ENCODE data around the gene METRN. TPM values are rescaled to one million over a fixed set of nuclear protein-coding genes. Genes with fewer than 3 reads are reported as not detected.

Gene METRN
- total RNA-seq, 4 donors from 2014 or later = 19.1 to 76.5 (median 26.7) TPM

DNA sequence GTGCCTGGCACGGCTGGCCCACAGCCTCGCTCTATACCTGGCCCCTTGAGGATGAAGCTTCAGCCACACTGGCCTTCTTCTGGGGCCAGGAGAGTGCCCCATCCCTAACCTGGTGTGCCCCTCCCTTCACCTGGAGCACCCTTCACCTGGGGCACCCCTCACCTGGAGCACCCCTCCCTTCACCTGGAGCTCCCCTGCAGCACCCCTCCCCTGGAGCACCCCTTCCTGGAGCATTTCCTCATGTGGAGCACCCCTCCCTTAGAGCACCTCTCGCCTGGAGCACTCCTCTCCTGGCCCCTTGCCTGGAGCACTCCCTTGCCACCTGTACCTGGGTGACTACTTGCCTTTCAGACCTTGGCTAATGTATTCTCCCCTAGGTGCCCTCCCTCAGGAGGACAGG, 6.9 kb upstream of the METRN start:
- no peak overlapping the region for H3K4me3 ChIP-seq
- peaks cover 34 to 38% of the 10 kb centered on the region in 2 donors for H3K27me3 ChIP-seq
- H3K27ac ChIP-seq = no peak overlapping the region
- no peaks in the 10 kb centered on the region for H3K9me3 ChIP-seq
- intact Hi-C loops (cut with DNase I; ENCODE audit: low total_unique reads) = no loop called here
- H3K4me1 ChIP-seq = peaks cover 0 to 10% of the 10 kb centered on the region in 2 donors
- TF ChIP-seq, protein P1, sequence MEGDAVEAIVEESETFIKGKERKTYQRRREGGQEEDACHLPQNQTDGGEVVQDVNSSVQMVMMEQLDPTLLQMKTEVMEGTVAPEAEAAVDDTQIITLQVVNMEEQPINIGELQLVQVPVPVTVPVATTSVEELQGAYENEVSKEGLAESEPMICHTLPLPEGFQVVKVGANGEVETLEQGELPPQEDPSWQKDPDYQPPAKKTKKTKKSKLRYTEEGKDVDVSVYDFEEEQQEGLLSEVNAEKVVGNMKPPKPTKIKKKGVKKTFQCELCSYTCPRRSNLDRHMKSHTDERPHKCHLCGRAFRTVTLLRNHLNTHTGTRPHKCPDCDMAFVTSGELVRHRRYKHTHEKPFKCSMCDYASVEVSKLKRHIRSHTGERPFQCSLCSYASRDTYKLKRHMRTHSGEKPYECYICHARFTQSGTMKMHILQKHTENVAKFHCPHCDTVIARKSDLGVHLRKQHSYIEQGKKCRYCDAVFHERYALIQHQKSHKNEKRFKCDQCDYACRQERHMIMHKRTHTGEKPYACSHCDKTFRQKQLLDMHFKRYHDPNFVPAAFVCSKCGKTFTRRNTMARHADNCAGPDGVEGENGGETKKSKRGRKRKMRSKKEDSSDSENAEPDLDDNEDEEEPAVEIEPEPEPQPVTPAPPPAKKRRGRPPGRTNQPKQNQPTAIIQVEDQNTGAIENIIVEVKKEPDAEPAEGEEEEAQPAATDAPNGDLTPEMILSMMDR (IDR thresholded peaks at IDR 0.05) = no peak
- no peak for TF ChIP-seq POLR2A (IDR thresholded peaks at IDR 0.05)
- DNase-seq = no peak
- H3K36me3 ChIP-seq = no peaks in the 10 kb centered on the region

DNA sequence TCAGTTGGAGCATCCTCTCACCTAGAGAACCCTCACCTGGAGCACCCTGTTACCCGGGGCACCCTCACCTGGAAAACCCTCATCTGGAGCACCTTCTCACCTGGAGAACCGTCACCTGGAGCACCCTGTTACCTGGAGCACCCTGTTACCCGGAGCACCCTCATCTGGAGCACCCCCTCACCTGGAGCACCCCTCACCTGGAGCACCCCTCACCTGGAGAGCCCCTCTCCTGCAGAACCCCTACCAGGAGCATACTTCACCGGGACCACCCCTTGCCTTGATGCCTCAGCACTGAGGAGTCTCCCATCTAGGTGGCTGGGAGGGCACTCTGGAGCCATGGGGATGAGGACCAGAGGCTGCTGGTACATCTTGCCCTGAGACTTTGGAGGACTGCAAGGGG, 6.0 kb upstream of the METRN start:
- peaks cover 31 to 38% of the 10 kb centered on the region in 2 donors for H3K27me3 ChIP-seq
- H3K4me1 ChIP-seq = peaks cover 0 to 10% of the 10 kb centered on the region in 2 donors
- intact Hi-C loops (cut with DNase I; ENCODE audit: low total_unique reads) = no loop called here
- H3K36me3 ChIP-seq = no peaks in the 10 kb centered on the region
- H3K9me3 ChIP-seq = no peaks in the 10 kb centered on the region
- TF ChIP-seq, protein P1 (IDR thresholded peaks at IDR 0.05) = no peak
- no peak for DNase-seq
- H3K4me3 ChIP-seq = no peak overlapping the region
- no peak overlapping the region for H3K27ac ChIP-seq

GRCh38 chr16:709566-710499, 5.1 kb upstream of the METRN start:
- Histone ChIP-seq H3K36me3 (no peaks in the 10 kb centered on the region), H3K9me3 (no peaks in the 10 kb centered on the region), H3K4me1 (peaks cover 0 to 10% of the 10 kb centered on the region in 2 donors), H3K27ac (no peak overlapping the region), H3K27me3 (peaks cover 26 to 31% of the 10 kb centered on the region in 2 donors), H3K4me3 (no peak overlapping the region)
- intact Hi-C loops (cut with DNase I; ENCODE audit: low total_unique reads) = no loop called here
- TF ChIP-seq, protein P1 (IDR thresholded peaks at IDR 0.05) = no peak
- DNase-seq = no peak

DNA sequence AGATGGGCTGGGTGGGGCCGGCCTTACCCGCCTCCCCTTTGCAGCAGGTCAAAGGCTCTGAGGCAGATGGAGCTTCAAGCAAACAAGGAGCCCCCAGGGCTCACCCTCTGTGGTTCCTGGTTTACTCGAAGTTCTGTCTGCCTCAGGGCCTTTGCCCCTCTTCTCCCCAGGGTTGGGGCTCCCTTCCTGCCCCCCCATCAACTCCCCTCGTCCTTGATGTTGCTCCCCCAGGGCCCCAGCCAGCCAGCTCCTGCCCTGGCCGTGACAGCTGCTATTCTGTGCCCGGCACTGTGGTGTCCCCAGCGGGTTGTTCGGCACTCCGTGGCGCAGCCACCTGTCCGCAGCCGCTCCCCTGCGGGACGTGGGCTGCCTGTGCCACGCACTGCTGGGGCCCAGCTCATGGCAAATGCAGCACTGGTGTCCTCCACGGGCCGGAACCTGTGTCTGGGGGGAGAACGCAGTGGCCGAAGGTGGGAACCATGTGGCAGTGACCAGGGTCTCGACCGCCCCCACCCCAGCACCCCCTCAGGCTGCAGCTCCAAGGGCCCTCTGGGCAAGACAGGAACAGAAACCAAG, 4.3 kb upstream of the METRN start:
- Histone ChIP-seq H3K27me3 (peaks cover 22 to 29% of the 10 kb centered on the region in 2 donors), H3K27ac (no peak overlapping the region), H3K4me3 (no peak overlapping the region), H3K36me3 (no peaks in the 10 kb centered on the region), H3K4me1 (peaks cover 0 to 11% of the 10 kb centered on the region in 2 donors), H3K9me3 (no peaks in the 10 kb centered on the region)
- TF ChIP-seq POLR2A (IDR thresholded peaks at IDR 0.05) = no peak
- TF ChIP-seq, protein P1 (IDR thresholded peaks at IDR 0.05) = no peak
- DNase-seq = no peak
- intact Hi-C loops (cut with DNase I; ENCODE audit: low total_unique reads) = no loop called here

GRCh38 chr16:711084-711483, 3.8 kb upstream of the METRN start:
- Histone ChIP-seq H3K27me3 (peaks cover 20 to 28% of the 10 kb centered on the region in 2 donors), H3K4me1 (peaks cover 2 to 12% of the 10 kb centered on the region in 2 donors), H3K36me3 (no peaks in the 10 kb centered on the region), H3K4me3 (no peak overlapping the region), H3K9me3 (no peaks in the 10 kb centered on the region), H3K27ac (no peak overlapping the region)
- TF ChIP-seq, protein P1 (IDR thresholded peaks at IDR 0.05) = no peak
- no peak for TF ChIP-seq POLR2A (IDR thresholded peaks at IDR 0.05)
- no peak for DNase-seq
- intact Hi-C loops (cut with DNase I; ENCODE audit: low total_unique reads) = no loop called here
